ENCODE measurements around the gene MAP3K7. TPM values are rescaled to one million over a fixed set of nuclear protein-coding genes. Genes with fewer than 3 reads are reported as not detected.

Gene MAP3K7
- total RNA-seq, 2 donors from 2014 or later: 17.1 to 17.5 TPM

GRCh38 chr6:90495216-90495817 lies 91.6 kb downstream of the MAP3K7 start:
- no peaks in the 10 kb centered on the region for H3K36me3 ChIP-seq
- H3K27me3 ChIP-seq: no peaks in the 10 kb centered on the region
- H3K9me3 ChIP-seq: no peaks in the 10 kb centered on the region
- no peak for TF ChIP-seq CTCF (IDR thresholded peaks at IDR 0.05)
- H3K4me1 ChIP-seq: no peaks in the 10 kb centered on the region
- H3K4me3 ChIP-seq: no peak overlapping the region
- DNase-seq (ENCODE audit: low spot score): no peak
- H3K27ac ChIP-seq: no peak overlapping the region

GRCh38 chr6:90494067-90494780 lies 92.6 kb downstream of the MAP3K7 start:
- Histone ChIP-seq H3K4me1 (no peaks in the 10 kb centered on the region), H3K36me3 (no peaks in the 10 kb centered on the region), H3K27me3 (no peaks in the 10 kb centered on the region), H3K9me3 (no peaks in the 10 kb centered on the region), H3K4me3 (no peak overlapping the region), H3K27ac (no peak overlapping the region)
- no peak for DNase-seq (ENCODE audit: low spot score)
- no peak for TF ChIP-seq CTCF (IDR thresholded peaks at IDR 0.05)

- Histone ChIP-seq H3K36me3 (no peaks in the 10 kb centered on the region), H3K4me1 (no peaks in the 10 kb centered on the region), H3K4me3 (no peak overlapping the region), H3K27ac (no peak overlapping the region), H3K27me3 (no peaks in the 10 kb centered on the region), H3K9me3 (no peaks in the 10 kb centered on the region)
- DNase-seq (ENCODE audit: low spot score): no peak
- TF ChIP-seq CTCF (IDR thresholded peaks at IDR 0.05): no peak
Measured at GRCh38 chr6:90493332-90493731, 93.5 kb downstream of the MAP3K7 start.

- H3K27me3 ChIP-seq: no peaks in the 10 kb centered on the region
- H3K36me3 ChIP-seq: no peaks in the 10 kb centered on the region
- H3K4me1 ChIP-seq: no peaks in the 10 kb centered on the region
- no peaks in the 10 kb centered on the region for H3K9me3 ChIP-seq
- DNase-seq (ENCODE audit: low spot score): no peak
- no peak for TF ChIP-seq CTCF (IDR thresholded peaks at IDR 0.05)
- H3K4me3 ChIP-seq: no peak overlapping the region
- no peak overlapping the region for H3K27ac ChIP-seq
Measured at GRCh38 chr6:90492798-90493197, 94.1 kb downstream of the MAP3K7 start.

- DNase-seq (ENCODE audit: low spot score): no peak
- Histone ChIP-seq H3K27me3 (no peaks in the 10 kb centered on the region), H3K27ac (no peak overlapping the region), H3K4me3 (no peak overlapping the region), H3K4me1 (no peaks in the 10 kb centered on the region), H3K36me3 (no peaks in the 10 kb centered on the region), H3K9me3 (no peaks in the 10 kb centered on the region)
- no peak for TF ChIP-seq CTCF (IDR thresholded peaks at IDR 0.05)
Measured at GRCh38 chr6:90492369-90492768, 94.5 kb downstream of the MAP3K7 start.
